Activated naive CD8-positive, alpha-beta T cell treated with anti-CD3 and anti-CD28 coated beads, Interleukin-2, amount 50 U/mL, for 16 hours (primary cell): ENCODE data around the gene XRN1.

Experiments used
- DNase-seq: peaks from one replicate; pipeline ENCODE4 v3.0.0-alpha.2; 2020; ENCODE audit warnings: low read depth, low spot score

Gene XRN1

DNA sequence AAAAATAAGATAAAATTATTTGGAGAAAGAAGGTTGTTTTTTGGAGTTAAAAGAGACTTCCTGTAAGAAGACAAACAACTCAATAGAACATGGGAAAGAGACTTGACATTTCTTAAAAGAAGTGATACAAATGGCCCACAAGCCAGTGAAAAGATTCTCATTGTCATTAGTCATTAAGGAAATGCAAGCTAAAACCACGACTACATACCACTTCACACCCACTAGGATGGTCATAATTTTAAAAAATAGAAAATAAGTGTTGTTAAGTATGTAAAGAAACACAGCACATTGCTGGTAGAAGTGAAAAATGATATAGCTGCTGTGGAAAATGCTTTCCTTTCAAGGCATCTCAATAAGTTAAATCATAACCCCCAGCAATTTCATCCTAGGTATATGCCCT, 178.1 kb downstream of the XRN1 start:
- DNase-seq = no peak

DNA sequence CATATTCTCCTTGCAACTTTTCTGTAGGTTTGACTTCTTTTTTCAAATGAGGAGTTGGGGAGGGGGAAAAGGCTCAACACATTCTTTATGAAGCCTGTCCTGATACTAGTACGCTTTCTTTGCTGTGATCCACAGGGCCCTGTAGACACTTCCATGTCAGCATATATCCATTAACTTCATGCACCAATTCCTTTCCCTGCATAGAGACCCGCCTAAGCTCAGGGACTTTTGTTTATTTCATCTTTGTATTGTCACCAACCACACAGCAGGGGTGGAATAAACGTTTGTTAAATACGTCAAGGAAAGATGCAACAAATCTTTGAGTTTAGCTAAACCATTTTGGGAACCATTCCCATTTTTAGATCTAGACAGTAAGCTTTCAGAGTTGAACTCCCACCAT, 179.4 kb downstream of the XRN1 start:
- DNase-seq = no peak

DNA sequence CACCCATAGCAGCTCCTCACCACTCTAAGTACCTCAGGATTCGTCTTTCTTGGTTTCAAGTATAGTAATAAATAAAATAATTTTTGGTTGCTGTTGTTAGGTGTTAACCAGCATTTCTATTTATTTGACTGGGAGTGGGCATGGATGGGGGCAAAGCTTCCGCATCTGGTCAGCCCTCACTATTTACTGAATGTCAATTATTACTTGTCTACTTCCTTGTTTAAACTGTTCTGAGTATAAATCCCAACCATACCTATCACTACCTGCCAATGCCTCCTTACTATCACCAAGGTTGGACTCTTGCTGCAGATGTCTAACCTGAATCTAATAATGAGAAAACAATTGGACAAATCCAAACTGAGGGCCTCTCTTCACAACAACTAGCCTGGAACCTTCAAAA, 180.6 kb downstream of the XRN1 start:
- DNase-seq = no peak

DNA sequence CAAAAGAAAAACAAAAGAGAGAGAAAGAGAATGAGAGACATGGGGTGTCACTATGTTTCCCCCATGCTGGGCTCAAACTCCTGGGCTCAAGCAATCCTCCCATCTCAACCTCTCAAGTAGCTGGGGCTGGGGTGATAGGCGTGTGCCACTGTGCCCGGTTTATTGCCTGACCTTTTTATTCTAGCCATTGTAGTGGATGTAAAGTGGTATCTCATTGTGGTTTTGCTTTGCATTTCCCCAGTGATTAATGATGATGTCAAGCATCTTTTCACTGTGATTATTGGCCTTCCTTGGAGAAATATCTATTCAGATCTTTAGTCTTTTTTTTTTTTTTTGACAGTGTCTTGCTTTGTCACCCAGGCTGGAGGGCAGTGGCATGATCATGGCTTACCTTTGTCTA, 184.7 kb downstream of the XRN1 start:
- DNase-seq = no peak

DNA sequence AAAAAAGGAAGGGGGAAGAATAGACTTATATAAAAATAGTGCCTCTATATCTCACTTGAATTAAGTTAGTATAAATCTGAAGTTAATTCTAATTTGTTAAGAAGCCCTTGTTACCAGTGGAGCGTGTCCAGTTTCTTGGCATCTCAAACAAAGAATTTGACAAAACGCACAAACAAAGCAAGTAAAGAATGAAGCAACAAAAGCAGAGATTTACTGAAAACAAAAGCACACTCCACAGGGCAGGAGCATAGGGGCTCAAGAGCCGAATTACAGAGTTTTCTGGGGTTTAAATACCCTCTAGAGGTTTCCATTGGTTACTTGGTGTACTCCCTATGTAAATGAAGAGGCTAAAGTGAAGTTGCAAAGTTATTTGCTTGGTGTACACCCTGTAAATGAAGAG, 188.5 kb downstream of the XRN1 start:
- no peak for DNase-seq

DNA sequence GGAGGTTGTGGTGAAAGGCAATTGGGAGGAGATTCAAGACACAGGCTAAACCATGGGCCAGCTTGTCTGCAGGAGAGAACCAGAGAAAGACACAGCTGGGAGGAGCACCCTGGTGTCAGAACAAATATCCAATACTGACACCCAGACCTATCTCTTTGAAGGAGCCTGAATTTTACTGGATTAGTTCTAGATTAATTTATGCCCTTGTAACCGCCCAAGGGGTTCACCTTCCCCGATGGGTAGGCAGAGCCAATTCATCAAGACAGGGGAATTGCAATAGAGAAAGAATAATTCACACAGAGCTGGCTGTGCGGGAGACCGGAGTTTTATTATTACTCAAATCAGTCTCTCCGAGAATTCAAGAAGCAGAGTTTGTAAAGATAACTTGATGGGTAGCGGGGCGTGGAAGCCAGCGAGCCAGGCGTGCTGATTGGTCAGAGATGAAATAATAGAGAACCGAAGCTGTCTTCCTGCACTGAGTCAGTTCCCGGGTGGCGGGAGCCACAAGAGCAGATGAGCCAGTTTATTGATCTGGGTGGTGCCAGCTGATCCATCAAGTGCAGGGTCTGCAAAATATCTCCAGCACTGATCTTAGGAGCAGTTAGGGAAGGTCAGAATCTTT, 191.0 kb downstream of the XRN1 start:
- DNase-seq = no peak
